ENCODE data around the gene OBSCN.

Gene OBSCN

DNA sequence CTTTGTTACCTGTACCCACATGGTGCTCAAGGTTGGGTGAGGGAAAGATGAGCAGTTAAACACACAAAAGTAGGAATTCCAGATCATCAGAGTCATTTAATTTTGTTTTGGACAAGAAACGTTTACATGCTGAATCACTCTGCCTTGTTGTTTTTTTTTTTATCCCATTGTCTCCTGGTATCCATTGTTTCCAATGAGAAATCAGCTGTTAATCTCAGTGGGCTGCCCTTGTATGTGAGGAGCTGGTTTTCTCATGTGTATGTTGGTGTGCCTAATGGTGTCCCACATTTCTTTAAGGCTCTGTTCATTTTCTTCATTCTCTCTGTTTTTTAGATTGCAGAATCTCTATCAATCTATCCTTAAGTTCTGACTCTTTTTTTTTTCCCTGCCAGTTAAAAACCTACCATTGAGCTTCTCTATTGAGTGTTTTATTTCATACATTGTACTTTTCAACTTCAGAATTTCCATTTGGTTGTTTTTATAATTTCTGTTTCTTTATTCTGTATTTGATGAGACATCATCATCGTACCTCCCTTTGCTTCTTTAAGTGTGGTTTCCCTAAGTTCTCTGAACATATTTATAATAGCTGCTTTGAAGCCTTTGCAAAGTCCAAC is 8.8 kb upstream of the OBSCN start:
- Histone ChIP-seq H3K27me3 (ENCODE audit: insufficient read depth, poor library complexity, severe bottlenecking) (no peaks in the 10 kb centered on the region), H3K4me3 (replicated peaks; ENCODE audit: insufficient read depth, low read length) (no peak overlapping the region), H3K27ac (replicated peaks) (no peak overlapping the region)
- TF ChIP-seq, protein P1, sequence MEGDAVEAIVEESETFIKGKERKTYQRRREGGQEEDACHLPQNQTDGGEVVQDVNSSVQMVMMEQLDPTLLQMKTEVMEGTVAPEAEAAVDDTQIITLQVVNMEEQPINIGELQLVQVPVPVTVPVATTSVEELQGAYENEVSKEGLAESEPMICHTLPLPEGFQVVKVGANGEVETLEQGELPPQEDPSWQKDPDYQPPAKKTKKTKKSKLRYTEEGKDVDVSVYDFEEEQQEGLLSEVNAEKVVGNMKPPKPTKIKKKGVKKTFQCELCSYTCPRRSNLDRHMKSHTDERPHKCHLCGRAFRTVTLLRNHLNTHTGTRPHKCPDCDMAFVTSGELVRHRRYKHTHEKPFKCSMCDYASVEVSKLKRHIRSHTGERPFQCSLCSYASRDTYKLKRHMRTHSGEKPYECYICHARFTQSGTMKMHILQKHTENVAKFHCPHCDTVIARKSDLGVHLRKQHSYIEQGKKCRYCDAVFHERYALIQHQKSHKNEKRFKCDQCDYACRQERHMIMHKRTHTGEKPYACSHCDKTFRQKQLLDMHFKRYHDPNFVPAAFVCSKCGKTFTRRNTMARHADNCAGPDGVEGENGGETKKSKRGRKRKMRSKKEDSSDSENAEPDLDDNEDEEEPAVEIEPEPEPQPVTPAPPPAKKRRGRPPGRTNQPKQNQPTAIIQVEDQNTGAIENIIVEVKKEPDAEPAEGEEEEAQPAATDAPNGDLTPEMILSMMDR (IDR thresholded peaks at IDR 0.05; ENCODE audit: insufficient read depth, low read length): no peak
- TF ChIP-seq, protein P2, sequence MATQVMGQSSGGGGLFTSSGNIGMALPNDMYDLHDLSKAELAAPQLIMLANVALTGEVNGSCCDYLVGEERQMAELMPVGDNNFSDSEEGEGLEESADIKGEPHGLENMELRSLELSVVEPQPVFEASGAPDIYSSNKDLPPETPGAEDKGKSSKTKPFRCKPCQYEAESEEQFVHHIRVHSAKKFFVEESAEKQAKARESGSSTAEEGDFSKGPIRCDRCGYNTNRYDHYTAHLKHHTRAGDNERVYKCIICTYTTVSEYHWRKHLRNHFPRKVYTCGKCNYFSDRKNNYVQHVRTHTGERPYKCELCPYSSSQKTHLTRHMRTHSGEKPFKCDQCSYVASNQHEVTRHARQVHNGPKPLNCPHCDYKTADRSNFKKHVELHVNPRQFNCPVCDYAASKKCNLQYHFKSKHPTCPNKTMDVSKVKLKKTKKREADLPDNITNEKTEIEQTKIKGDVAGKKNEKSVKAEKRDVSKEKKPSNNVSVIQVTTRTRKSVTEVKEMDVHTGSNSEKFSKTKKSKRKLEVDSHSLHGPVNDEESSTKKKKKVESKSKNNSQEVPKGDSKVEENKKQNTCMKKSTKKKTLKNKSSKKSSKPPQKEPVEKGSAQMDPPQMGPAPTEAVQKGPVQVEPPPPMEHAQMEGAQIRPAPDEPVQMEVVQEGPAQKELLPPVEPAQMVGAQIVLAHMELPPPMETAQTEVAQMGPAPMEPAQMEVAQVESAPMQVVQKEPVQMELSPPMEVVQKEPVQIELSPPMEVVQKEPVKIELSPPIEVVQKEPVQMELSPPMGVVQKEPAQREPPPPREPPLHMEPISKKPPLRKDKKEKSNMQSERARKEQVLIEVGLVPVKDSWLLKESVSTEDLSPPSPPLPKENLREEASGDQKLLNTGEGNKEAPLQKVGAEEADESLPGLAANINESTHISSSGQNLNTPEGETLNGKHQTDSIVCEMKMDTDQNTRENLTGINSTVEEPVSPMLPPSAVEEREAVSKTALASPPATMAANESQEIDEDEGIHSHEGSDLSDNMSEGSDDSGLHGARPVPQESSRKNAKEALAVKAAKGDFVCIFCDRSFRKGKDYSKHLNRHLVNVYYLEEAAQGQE (IDR thresholded peaks at IDR 0.05; ENCODE audit: insufficient replicate concordance, low read depth): no peak
- TF ChIP-seq SPI1 (IDR thresholded peaks at IDR 0.05; ENCODE audit: borderline replicate concordance, low read depth): no peak
- no peak for TF ChIP-seq GABPA (IDR thresholded peaks at IDR 0.05; ENCODE audit: low read depth)
- no peak for TF ChIP-seq POLR2AphosphoS5 (IDR thresholded peaks at IDR 0.05; ENCODE audit: low read depth)
- DNase-seq (ENCODE audit: low read depth in 1 of 2, low spot score in 1 of 2): no peak

DNA sequence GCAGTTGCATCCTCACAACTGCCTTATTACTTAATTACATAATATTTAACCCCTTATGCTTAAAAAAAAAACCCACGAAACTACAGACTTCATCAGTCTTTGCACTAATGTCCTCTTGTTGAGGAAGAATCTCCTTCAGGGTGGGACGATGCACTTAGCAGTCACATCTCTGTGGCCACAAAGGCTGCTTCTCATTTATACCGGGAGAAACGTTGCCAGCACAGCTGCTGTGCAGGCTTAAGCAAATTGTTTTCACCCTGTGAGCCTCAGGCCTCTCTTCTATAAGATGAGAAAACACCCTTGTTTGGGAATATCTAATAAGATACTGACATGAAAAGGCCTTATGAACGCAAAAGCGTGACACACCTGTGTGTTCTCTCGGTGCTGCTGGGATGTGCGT is 2.9 kb upstream of the OBSCN start:
- Histone ChIP-seq H3K4me3 (replicated peaks; ENCODE audit: insufficient read depth, low read length) (no peak overlapping the region), H3K27ac (replicated peaks) (no peak overlapping the region), H3K27me3 (ENCODE audit: insufficient read depth, poor library complexity, severe bottlenecking) (no peaks in the 10 kb centered on the region)
- no peak for DNase-seq (ENCODE audit: low read depth in 1 of 2, low spot score in 1 of 2)
- no peak for TF ChIP-seq SPI1 (IDR thresholded peaks at IDR 0.05; ENCODE audit: borderline replicate concordance, low read depth)
- TF ChIP-seq, protein P1 (IDR thresholded peaks at IDR 0.05; ENCODE audit: insufficient read depth, low read length): no peak
- no peak for TF ChIP-seq POLR2AphosphoS5 (IDR thresholded peaks at IDR 0.05; ENCODE audit: low read depth)
- TF ChIP-seq GABPA (IDR thresholded peaks at IDR 0.05; ENCODE audit: low read depth): no peak
- TF ChIP-seq, protein P2 (IDR thresholded peaks at IDR 0.05; ENCODE audit: insufficient replicate concordance, low read depth): no peak

DNA sequence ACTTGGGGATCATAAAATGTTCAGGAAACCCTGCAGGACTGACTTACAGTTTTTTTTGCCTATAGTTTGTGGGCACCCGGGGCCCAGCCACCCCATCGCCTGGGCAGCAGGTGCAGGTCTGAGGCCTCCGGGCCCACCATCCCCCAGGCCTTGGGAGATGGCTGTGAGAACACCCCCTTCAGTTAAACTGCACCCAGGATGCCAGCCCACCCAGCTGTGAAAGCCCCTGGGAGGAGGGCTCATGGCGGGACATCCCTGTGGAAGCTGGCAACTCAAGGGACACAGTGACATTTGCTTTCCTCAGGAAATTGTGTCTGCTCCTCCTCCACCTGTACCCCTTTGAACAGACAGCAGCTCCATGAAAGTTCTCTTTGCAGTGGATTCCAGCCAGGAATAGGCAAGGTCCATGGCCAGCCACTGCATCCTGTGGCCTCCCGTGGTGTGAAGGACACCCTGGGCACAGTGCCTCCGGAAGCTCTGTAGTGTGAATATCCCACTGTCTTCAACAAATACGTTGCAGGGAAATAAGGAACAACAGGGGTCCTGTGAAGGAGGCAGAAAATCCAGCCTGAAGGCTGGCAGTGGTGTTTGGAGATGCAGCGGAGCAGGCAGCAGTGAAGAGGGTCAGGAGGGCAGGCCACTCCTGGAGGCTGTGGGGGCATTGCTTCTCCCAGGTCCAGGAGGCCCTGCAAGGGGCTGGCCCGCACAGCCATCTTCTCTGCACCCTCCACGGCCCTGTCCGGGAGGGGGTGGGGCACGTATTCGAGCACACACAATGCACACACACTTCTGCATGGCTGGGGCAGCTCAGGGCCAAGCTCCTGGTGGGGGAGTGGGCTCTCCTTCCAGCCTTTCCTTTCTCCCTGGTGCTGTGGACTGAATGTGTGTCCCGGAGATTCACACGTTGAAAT is 2.1 kb upstream of the OBSCN start:
- no peaks in the 10 kb centered on the region for H3K27me3 ChIP-seq (ENCODE audit: insufficient read depth, poor library complexity, severe bottlenecking)
- no peak overlapping the region for H3K27ac ChIP-seq (replicated peaks)
- DNase-seq (ENCODE audit: low read depth in 1 of 2, low spot score in 1 of 2): no peak
- no peak overlapping the region for H3K4me3 ChIP-seq (replicated peaks; ENCODE audit: insufficient read depth, low read length)
- TF ChIP-seq POLR2AphosphoS5 (IDR thresholded peaks at IDR 0.05; ENCODE audit: low read depth) (no peak), GABPA (IDR thresholded peaks at IDR 0.05; ENCODE audit: low read depth) (no peak), SPI1 (IDR thresholded peaks at IDR 0.05; ENCODE audit: borderline replicate concordance, low read depth) (no peak)
- TF ChIP-seq, protein P2 (IDR thresholded peaks at IDR 0.05; ENCODE audit: insufficient replicate concordance, low read depth): no peak
- TF ChIP-seq, protein P1 (IDR thresholded peaks at IDR 0.05; ENCODE audit: insufficient read depth, low read length): no peak

All from HL-60 (cell line).